ENCODE measurements around the gene POLD3. TPM values are rescaled to one million over a fixed set of nuclear protein-coding genes. Genes with fewer than 3 reads are reported as not detected.

Gene POLD3
- total and polyA plus RNA-seq, 10 of the 15 experiments (the other 5 are each of a cell fraction or from before 2014, with no cell fraction given), result 23.8 to 63.7 (median 38.7) TPM

- POLR2A ChIA-PET, result no interaction called here
- BruUV-seq (replicated peaks), result no TSS peak
- no peaks in the 10 kb centered on the region for H3K36me3 ChIP-seq (ENCODE audit: control insufficient read depth in 2 of 2, insufficient read depth in 2 of 2, low read length in 1 of 2)
- in situ Hi-C loops (cut with MboI) (no loop called here), intact Hi-C loops (cut with micrococcal nuclease; ENCODE audit: unreplicated experiment) (no loop called here)
- CTCF ChIA-PET, result interaction anchor here (2.1 kb wide), 1 partner anchor 10 kb away, joined by 7 read pairs; no protein-coding TSS in a partner anchor
- DNase-seq (ENCODE audit: low read depth, low spot score) (no peak), ATAC-seq (no peak), FAIRE-seq (no peak)
- no peak overlapping the region for H3K9ac ChIP-seq (ENCODE audit: control insufficient read depth, insufficient read depth, low read length)
- H3K27ac ChIP-seq (ENCODE audit: control insufficient read depth, insufficient read depth), result no peak overlapping the region
- no peak overlapping the region for H3K4me3 ChIP-seq
- no peaks in the 10 kb centered on the region; a peak in 1 of 4 replicates for H3K27me3 ChIP-seq (replicated peaks in 1 of 2; ENCODE audit: control insufficient read depth in 2 of 2, insufficient read depth in 2 of 2, low read length in 1 of 2)
- no peaks in the 10 kb centered on the region for H3K9me3 ChIP-seq (replicated peaks; ENCODE audit: control insufficient read depth, insufficient read depth, low read length)
- H2AFZ ChIP-seq (ENCODE audit: control insufficient read depth, low read depth, low read length), result no peak overlapping the region
- no peak overlapping the region for H3K4me2 ChIP-seq (ENCODE audit: control insufficient read depth, insufficient read depth)
- RAD21 ChIA-PET (ENCODE audit: unreplicated experiment), result interaction anchor here (0.7 kb wide), 1 partner anchor 386 kb away, joined by 3 read pairs; no protein-coding TSS in a partner anchor
- SMC1A ChIA-PET (ENCODE audit: uncharacterized antibody, unreplicated experiment), result no interaction called here
- H3K79me2 ChIP-seq (ENCODE audit: control insufficient read depth, insufficient read depth, low read length), result no peaks in the 10 kb centered on the region
- H3K4me1 ChIP-seq (ENCODE audit: control insufficient read depth, insufficient read depth, low read length), result peaks cover 6% of the 10 kb centered on the region; the same call in 1 of the 2 replicates
- no peaks in the 10 kb centered on the region for H4K20me1 ChIP-seq (ENCODE audit: control insufficient read depth, insufficient read depth)
- TF ChIP-seq BCL11A (IDR thresholded peaks at IDR 0.05; ENCODE audit: low read depth, low read length) (no peak), CUX1 (IDR thresholded peaks at IDR 0.05; ENCODE audit: insufficient replicate concordance, low read depth, low read length) (no peak), PRDM15 (CRISPR knock-in tag; IDR thresholded peaks at IDR 0.05) (no peak), ZSCAN29 (IDR thresholded peaks at IDR 0.05) (no peak), BRCA1 (IDR thresholded peaks at IDR 0.05; ENCODE audit: low read depth, low read length) (no peak), HCFC1 (IDR thresholded peaks at IDR 0.05; ENCODE audit: low read length) (no peak), POLR2A (IDR thresholded peaks at IDR 0.05; ENCODE audit: low read depth, low read length) (no peak), CBX5 (IDR thresholded peaks at IDR 0.05; ENCODE audit: low read depth) (no peak), RELA (IDR thresholded peaks at IDR 0.05; ENCODE audit: borderline replicate concordance, partially characterized antibody) (no peak), ZBED1 (IDR thresholded peaks at IDR 0.05; ENCODE audit: borderline replicate concordance) (no peak)
- 21% methylated on average over 3 of the region's 4 CpGs for WGBS (ENCODE audit: insufficient coverage, insufficient replicate concordance, low lambda C conversion rate, missing lambda C conversion rate)
These were observed 15.2 kb upstream of the POLD3 start for GRCh38 chr11:74577181-74577580.
